Spleen (tissue), 7 donors: ENCODE measurements around the gene ZNRF2.

Experiments used
- POLR2A ChIP-seq, 3 donors: fragments of 450-650 bp; IDR thresholded peaks; one replicate each; pipeline ENCODE4 v1.5.1; 2017; ENCODE audit warnings: antibody characterized with exemption in 3 of 3, mild to moderate bottlenecking in 1 of 3
- POLR2AphosphoS5 ChIP-seq, 3 donors: sonication (generic); formaldehyde crosslinking; IDR thresholded peaks; one replicate each; pipeline ENCODE4 v1.5.1; 2017; ENCODE audit warnings: antibody characterized with exemption in 3 of 3
- TF ChIP-seq, protein P1 (sequence below), 11 experiments: fragments of 200-600 bp in 7 of 11; fragments of 450-650 bp in 4 of 11; sonication (generic) in 4 of 11; IDR thresholded peaks in 8 of 11; conservative IDR thresholded peaks in 3 of 11; 1 replicate in 7 of 11; 2 replicates in 4 of 11; pipeline versions ENCODE4 v1.4.0 to v1.8.0; 2016 to 2021; ENCODE audit warnings: antibody characterized with exemption in 11 of 11, inconsistent platforms in 4 of 11, mild to moderate bottlenecking in 1 of 11
- donor health status: DM: no; HTN: no; CAD: no; lungs with moderate emphysema.
- donor health status: DM: no; HTN: no; CAD: no.
- donor health status: DM: no; HTN: no; CAD: no.

- TF ChIP-seq, protein P1, sequence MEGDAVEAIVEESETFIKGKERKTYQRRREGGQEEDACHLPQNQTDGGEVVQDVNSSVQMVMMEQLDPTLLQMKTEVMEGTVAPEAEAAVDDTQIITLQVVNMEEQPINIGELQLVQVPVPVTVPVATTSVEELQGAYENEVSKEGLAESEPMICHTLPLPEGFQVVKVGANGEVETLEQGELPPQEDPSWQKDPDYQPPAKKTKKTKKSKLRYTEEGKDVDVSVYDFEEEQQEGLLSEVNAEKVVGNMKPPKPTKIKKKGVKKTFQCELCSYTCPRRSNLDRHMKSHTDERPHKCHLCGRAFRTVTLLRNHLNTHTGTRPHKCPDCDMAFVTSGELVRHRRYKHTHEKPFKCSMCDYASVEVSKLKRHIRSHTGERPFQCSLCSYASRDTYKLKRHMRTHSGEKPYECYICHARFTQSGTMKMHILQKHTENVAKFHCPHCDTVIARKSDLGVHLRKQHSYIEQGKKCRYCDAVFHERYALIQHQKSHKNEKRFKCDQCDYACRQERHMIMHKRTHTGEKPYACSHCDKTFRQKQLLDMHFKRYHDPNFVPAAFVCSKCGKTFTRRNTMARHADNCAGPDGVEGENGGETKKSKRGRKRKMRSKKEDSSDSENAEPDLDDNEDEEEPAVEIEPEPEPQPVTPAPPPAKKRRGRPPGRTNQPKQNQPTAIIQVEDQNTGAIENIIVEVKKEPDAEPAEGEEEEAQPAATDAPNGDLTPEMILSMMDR (IDR thresholded peaks at IDR 0.05 in 8 of 11, conservative IDR thresholded peaks at IDR 0.05 in 3 of 11) = no peak
- TF ChIP-seq POLR2A (IDR thresholded peaks at IDR 0.05) = no peak
- no peak for TF ChIP-seq POLR2AphosphoS5 (IDR thresholded peaks at IDR 0.05)
Measured at GRCh38 chr7:30335763-30336487, 51.5 kb downstream of the ZNRF2 start.
